Measurements from ENCODE around the gene DYNLL1.

The DYNLL1 gene

GRCh38 chr12:120532701-120533238, 36.9 kb downstream of the DYNLL1 start:
- TF ChIP-seq, protein P1, sequence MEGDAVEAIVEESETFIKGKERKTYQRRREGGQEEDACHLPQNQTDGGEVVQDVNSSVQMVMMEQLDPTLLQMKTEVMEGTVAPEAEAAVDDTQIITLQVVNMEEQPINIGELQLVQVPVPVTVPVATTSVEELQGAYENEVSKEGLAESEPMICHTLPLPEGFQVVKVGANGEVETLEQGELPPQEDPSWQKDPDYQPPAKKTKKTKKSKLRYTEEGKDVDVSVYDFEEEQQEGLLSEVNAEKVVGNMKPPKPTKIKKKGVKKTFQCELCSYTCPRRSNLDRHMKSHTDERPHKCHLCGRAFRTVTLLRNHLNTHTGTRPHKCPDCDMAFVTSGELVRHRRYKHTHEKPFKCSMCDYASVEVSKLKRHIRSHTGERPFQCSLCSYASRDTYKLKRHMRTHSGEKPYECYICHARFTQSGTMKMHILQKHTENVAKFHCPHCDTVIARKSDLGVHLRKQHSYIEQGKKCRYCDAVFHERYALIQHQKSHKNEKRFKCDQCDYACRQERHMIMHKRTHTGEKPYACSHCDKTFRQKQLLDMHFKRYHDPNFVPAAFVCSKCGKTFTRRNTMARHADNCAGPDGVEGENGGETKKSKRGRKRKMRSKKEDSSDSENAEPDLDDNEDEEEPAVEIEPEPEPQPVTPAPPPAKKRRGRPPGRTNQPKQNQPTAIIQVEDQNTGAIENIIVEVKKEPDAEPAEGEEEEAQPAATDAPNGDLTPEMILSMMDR (IDR thresholded peaks at IDR 0.05; ENCODE audit: low read depth, low read length) = no peak
- no peak overlapping the region for H3K4me3 ChIP-seq (replicated peaks in 1 of 2; ENCODE audit: low read depth in 2 of 2, low read length in 2 of 2)
- no peak for DNase-seq (ENCODE audit: low read depth in 2 of 2)

DNA sequence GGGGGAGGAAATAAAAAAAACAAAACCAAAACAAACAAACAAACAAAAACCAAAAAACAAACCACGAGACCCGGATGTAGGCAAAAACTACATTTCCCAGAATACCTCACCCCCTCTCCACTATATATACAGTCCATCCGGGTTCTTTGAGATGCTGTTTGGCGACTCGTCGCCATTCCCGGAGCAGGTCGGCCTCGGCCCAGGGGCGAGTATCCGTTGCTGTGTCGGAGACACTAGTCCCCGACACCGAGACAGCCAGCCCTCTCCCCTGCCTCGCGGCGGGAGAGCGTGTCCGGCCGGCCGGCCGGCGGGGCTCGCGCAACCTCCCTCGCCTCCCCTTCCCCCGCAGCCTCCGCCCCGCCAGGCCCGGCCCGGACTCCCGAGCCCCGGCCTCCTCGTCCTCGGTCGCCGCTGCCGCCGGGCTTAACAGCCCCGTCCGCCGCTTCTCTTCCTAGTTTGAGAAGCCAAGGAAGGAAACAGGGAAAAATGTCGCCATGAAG, 38.3 kb downstream of the DYNLL1 start, which contains the start of gene RNF10:
Gene RNF10, plus strand, starts transcription at position 154 of the 500 bp plus-strand sequence. CDS start 456 bp downstream, outside the sequence.
- peak within 1 kb of the TSS; percentile 97 for H3K4me3 ChIP-seq (replicated peaks in 1 of 2; ENCODE audit: low read depth in 2 of 2, low read length in 2 of 2)
- peak; percentile 93 to 95 for DNase-seq (ENCODE audit: low read depth in 2 of 2)
- TF ChIP-seq, protein P1 (IDR thresholded peaks at IDR 0.05; ENCODE audit: low read depth, low read length) = no peak

DNA sequence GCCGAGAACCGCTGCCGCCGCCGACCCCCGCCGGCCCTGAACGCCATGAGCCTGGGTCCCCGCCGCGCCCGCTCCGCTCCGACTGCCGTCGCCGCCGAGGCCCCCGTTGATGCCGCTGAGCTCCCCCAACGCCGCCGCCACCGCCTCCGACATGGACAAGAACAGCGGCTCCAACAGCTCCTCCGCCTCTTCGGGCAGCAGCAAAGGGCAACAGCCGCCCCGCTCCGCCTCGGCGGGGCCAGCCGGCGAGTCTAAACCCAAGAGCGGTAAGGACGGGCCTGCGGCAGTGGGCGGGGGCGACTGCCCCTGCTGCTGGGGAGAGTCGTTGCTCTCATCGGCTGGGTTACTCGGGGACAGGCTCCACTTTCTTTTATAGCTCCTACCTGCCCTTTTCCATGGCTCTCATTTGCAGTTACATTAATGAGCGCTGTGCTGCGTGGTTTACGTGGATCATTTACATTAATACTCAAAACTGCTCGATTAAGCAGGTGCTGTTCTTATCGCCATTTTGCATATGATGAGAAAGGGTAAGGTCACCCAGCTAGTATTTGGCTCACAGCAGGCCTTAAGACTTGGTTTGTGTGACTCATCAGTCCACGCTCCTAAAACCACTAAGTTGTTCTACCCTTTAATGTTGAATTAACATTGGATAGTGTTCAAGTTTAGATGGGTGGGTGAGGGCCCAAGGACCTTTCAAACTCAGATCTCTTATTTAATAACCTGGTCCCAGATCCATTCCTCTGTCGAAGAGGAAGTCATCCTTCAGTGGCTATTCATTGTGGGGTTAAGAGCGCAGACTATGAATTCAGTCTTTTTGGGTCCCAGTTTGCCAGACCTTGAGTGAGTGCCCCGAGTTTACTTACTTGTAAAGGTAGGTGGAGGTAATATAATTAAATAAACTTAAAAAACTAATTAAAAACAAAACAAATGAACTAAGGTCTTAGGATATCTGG, 39.1 kb downstream of the DYNLL1 start:
- TF ChIP-seq, protein P1 (IDR thresholded peaks at IDR 0.05; ENCODE audit: low read depth, low read length) = no peak
- DNase-seq (ENCODE audit: low read depth in 2 of 2) = peak; percentile 70 to 87
- peak overlapping the region; percentile 97 for H3K4me3 ChIP-seq (replicated peaks in 1 of 2; ENCODE audit: low read depth in 2 of 2, low read length in 2 of 2)

- no peak for DNase-seq (ENCODE audit: low read depth in 2 of 2)
- peak overlapping the region; percentile 97 for H3K4me3 ChIP-seq (replicated peaks in 1 of 2; ENCODE audit: low read depth in 2 of 2, low read length in 2 of 2)
- TF ChIP-seq, protein P1 (IDR thresholded peaks at IDR 0.05; ENCODE audit: low read depth, low read length) = no peak
These were observed 40.3 kb downstream of the DYNLL1 start for GRCh38 chr12:120536064-120536791.

GRCh38 chr12:120537856-120538220, 41.9 kb downstream of the DYNLL1 start:
- no peak overlapping the region for H3K4me3 ChIP-seq (replicated peaks in 1 of 2; ENCODE audit: low read depth in 2 of 2, low read length in 2 of 2)
- TF ChIP-seq, protein P1 (IDR thresholded peaks at IDR 0.05; ENCODE audit: low read depth, low read length) = no peak

More at GRCh38 chr12:120537856-120538220, 41.9 kb downstream of the DYNLL1 start:
- DNase-seq (ENCODE audit: low read depth in 2 of 2) = no peak

Data from cardiac fibroblast (primary cell).